HG03097 (cell line): ENCODE measurements around the gene TUBGCP5.

ENCODE experiments used
- ATAC-seq: cut with Tn5 transposase; IDR thresholded peaks from one replicate; pipeline ENCODE4 v1.9.1; 2021; ENCODE audit not compliant: unreplicated experiment, low FRiP score

Gene TUBGCP5

DNA sequence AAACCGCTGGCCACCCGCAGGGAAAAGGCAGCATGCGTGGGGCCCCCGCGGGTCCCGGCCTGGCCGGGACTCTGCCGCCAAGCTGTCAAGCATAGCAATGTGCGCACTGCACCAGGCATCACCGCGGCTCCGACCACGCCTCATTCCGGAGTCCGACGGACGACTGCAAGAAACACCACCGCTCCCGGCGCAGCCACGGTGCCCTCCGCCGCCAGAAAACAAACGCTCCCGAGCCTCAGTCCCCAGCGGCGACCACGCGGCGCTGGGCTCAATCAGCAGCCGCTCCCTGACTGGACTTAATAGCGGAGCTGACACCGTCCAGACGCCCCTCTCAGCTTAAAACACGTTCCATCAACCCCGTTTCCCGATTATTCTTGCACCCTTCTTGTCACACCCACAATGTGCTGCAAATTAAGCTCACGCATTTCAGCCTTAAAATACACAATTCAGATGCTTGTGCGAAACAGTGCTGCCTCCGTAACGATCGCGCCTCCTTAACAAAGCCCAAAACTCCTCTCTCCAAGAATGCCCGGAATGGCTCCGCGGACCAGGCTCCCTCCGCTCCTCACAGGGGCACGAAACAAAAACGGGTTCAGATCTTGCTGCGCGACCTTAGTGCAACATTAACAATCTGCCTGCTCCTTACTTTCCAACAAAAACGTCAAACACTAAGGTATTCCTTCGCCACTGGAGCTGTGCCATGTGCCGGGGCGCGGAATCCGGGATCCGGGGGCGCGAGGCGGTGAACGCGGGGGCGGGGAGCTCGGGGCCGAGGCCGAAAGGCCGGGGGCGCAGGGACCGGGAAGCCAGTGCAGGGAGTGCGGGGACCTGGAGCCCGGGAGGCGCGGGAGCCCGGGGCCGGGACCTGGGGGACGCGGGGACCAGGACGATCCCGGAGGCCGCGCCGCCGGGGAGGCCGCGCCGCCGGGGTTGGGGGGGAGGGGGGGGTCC lies 59.9 kb downstream of the TUBGCP5 start:
- peak; percentile 45 for ATAC-seq

GRCh38 chr15:22978691-22979237 lies 60.6 kb downstream of the TUBGCP5 start:
- peak; percentile 41 for ATAC-seq

- ATAC-seq: no peak
Observed at GRCh38 chr15:22974745-22975144, 64.6 kb downstream of the TUBGCP5 start.

GRCh38 chr15:22973987-22974386 lies 65.4 kb downstream of the TUBGCP5 start:
- no peak for ATAC-seq

DNA sequence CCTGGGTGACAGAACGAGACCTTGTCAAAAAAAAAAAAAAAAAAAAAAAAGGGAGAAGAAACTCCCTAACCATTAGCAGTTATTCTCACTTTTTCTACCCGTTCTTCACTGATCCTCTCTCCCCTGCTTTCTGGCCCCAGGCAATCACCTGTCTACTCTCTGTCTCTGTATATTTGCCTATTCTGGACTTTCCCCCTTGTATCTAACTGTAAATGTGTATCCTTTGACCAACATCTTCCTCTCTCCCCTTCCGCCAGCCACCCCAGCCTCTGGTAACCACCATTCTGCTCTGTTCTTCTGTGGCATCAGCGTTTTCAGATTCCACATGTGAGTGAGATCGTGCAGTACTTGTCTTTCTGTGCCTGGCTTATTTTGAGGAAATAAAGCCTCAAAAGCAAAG lies 66.1 kb downstream of the TUBGCP5 start:
- peak; percentile 62 for ATAC-seq

- ATAC-seq: no peak
Observed at GRCh38 chr15:22969489-22969888, 69.9 kb downstream of the TUBGCP5 start.

GRCh38 chr15:22968366-22968765 lies 71.0 kb downstream of the TUBGCP5 start:
- no peak for ATAC-seq

DNA sequence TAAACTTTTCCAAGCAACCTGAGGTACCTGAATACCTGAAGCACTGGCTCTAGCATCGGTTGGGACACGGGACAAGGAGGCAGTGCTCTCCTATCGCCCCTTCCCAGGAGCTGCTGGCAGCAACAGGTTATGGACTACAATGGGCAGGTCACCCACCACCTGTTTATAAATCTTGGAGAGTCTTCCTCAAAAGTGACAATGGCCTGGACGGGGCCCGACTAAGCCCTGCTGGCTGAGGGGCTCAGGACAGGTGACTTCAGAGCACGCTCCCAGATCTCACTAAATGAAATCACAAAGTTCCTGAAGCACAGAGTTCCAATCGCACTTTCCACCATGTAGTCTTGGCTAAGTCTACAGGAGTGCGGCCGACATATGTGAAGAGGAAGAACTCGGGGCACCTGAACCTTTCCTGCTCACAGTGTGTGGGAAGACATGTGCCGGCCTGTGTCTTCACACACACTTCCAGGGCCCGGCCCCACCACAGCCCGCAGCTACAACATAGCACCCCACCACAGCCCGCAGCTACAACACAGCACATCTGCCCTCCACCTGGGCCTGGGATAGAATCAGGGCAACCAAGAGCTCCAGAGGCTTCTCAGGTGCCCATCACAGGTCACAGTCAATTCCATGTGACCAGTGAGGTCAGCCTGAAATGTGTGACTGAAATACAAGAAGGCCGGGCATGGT lies 72.1 kb downstream of the TUBGCP5 start:
- ATAC-seq: no peak

DNA sequence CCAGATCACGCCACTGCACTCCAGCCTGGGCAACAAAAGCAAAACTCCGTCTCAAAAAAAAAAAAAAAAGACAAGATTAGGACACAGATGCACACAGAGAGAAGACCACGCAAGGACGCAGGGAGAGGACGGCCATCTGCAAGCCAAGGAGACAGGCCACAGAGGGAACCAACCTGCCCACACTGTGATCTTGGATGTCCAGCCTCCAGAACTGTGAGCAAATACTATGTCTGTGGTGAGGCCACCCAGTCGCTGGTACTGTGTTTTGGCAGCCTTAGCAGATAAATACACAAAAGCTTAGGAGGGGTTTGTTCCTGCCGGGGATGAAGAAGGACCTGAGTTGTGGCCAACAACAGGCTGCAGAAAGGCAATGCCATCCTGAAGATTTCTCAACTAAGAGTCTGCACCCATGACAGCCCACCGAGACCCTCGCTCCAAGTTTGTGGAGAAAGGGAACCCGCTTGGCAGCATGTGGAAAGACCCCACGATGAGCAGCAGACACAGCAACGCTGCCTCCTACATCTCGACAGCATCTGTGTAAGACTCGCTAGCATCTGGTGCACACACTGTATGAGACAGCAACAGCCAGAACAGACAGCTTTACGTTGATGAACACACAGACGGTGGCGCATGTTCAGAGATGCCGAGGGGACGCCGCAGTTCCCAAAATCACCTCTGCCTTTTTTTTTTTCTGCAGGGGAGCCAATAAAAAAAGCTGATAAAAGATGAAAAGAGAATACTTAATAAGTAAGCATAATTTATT lies 72.9 kb downstream of the TUBGCP5 start:
- no peak for ATAC-seq

DNA sequence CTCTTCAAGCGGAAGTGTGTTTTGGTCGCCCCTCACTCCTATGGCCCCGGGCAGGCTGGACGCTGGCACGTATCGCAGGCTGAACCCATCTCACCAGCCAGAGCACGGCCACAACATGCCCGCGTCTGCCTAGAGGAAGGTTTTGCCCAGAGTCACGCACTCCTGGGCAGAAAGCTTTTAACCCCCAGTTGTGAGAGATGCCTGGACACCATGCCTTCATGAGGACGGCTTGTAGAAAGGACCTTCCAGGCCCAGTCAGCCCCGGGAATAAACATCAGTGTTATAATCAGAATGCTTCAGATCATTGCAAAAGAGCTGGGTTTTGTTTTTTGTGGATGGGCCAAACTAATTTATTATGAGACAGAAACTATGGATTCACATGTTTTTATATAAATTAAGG lies 75.7 kb downstream of the TUBGCP5 start:
- no peak for ATAC-seq

- ATAC-seq: no peak
Observed at GRCh38 chr15:22962611-22963010, 76.8 kb downstream of the TUBGCP5 start.

DNA sequence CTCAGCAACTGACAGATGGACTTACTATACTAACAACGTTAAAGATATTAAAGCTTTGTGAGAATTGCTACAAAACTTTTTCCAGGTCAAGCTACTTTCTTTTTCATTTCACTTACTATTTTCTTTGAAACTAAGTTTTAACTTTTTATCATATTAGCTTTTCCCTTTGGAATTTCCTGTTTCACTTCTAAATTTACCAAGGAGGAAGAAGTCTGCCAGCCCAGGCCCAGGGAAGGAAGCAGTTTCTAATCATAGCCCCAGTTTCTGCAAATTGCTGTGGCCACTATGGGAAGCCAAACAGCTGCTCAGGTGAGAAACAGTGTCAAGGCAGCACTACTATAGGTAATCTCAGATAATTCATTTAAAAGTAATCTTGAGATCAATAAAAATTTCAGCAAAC lies 77.6 kb downstream of the TUBGCP5 start:
- no peak for ATAC-seq

- no peak for ATAC-seq
Observed at GRCh38 chr15:22960556-22960955, 78.8 kb downstream of the TUBGCP5 start.

DNA sequence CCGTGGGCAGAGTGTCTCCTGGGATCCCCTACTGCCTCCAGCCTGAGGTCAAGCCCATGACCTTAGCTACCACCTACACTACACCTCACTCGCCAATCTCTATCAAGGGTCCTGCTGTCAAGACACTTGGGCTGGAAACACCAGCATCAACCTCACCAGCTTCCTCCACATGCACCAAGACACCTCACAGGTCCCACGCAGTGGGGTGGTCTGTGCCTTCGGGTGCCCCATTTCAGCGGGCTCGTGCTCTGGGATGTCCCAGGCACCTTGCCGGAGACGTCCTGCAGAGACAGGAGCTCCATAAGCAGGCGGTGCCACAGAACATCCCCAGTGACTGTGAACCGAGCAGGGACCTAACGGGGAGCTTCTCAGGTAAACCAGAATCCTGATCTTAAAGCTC lies 79.2 kb downstream of the TUBGCP5 start:
- ATAC-seq: no peak

- no peak for ATAC-seq
Observed at GRCh38 chr15:22959321-22960101, 79.9 kb downstream of the TUBGCP5 start.

DNA sequence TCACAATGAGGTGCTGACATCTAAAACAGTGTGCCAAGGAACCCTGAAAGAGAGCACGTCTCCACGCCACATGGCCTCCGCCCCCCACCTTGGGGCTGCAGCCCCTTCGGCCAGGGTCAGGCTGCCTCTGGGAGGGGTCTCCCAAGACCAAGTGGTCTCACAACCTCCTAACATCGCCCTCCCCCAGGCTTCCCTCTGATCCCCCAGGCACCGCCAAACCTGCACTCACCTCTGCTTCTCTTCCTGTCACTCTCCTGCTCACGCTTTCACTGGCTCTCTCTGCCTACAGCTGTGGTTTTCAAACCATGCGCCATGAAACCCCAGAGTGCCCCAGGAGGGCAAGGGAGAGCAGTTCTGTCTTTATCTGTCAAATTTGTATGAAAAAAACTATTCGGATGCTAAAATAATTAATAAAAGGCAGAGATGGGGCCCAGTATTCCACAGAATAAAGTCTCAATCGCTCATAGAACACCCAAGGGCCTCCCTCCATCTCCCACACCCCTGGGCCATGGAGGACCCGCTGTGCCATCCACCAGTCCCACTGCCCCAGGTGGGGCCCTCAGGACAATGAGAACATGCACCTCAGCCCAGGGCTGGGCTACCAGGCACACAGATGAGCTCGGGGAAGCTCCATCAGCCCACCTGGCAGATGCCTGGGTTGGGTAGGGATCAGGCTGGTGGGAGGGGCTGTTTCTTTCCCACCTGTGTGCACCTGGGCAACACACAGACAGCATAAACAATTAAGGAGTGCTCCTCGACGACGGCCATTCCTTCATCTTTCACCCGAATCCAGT lies 80.7 kb downstream of the TUBGCP5 start:
- ATAC-seq: no peak

DNA sequence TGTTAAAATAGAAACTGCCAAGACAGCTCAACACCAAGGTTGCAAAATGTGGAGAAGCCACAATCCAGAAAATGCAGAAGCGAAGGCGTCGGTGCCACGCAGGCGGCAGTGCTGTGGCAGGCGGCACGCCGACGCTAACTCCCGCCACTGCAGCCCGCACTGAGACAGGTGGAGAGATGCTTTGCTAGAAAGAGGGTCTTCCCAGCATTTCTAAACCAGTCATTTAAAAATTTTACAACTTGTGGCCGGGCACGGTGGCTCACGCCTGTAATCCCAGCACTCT lies 82.5 kb downstream of the TUBGCP5 start:
- ATAC-seq: no peak

DNA sequence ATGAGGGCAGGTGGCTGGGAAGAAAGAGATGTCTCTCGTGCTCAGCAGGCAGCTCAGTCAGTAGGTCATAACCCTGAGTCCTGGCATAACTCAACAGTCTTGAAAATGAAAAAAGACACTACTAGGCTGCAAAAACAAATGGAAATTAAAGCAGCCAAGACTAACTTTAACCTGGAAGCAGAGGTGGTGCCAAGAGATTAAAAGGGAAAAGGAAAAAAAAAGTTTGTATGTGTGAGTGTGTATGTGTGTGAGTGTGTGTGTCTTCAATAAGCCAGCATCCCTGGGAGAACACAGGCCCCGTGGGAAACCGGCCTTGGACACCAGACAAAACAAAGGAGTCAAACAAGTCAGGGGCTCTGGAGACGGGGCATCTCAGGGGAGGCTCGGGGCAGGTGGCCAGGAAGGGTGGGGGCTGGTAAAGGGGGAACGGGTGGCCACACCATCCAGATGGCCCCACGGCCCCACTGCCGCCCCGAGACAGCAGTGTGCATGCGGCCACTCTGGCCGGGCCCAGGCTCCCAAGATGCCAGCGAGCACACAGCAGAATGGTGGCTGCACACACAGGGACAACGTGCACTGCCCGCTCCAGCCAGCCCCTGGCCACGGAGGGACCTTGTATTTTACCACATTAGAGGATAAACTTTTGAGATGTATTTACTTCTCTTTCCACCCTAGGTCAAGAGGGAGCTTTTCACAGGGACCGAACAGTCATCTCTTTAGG lies 83.0 kb downstream of the TUBGCP5 start:
- no peak for ATAC-seq

- no peak for ATAC-seq
Observed at GRCh38 chr15:22955544-22956119, 83.7 kb downstream of the TUBGCP5 start.
